HG02798 (cell line): ENCODE measurements around the gene SLC46A1.
"Not testable (repeated sequence)": the region's sequence is repeated elsewhere in the genome, so short reads cannot be mapped to it uniquely, and the experiment has no call there.

Experiments used
- ATAC-seq: cut with Tn5 transposase; IDR thresholded peaks from one replicate; pipeline ENCODE4 v1.9.1; 2021; ENCODE audit warnings: mild to moderate bottlenecking; ENCODE audit not compliant: unreplicated experiment, poor library complexity

The SLC46A1 gene

GRCh38 chr17:28405632-28406472, at the start of gene SLC46A1:
TSS of gene SLC46A1 (minus strand) at chr17:28406212. CDS start at chr17:28406114, 98 bp downstream.
- peak; percentile 76 for ATAC-seq

DNA sequence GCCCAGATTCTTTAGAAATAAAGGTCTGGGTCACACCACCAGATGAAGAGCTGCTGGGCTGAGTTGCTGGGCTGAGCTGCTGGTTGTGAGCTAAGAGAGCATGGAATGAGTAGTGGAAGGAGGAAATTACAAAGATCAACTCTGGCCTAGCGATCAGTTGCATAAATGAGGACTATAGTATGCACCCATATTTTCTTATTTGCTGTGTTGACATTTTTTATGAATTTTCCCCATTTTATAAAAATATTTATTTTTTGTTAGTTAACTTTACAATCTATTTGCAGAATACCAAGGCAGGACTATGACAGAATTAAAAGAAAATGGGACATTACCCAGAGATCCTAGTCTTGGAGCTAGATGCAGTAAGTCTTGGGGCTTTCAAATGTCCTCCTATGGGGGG, 43.8 kb upstream of the SLC46A1 start:
- no peak for ATAC-seq

GRCh38 chr17:28447396-28447760, 41.4 kb upstream of the SLC46A1 start:
- ATAC-seq, result no peak

GRCh38 chr17:28446716-28447395, 40.8 kb upstream of the SLC46A1 start:
- ATAC-seq, result no peak

GRCh38 chr17:28443901-28444638, 38.1 kb upstream of the SLC46A1 start:
- ATAC-seq, result no peak

- not testable (repeated sequence) for ATAC-seq
Observed at GRCh38 chr17:28434326-28434725, 28.3 kb upstream of the SLC46A1 start.

GRCh38 chr17:28433721-28434120, 27.7 kb upstream of the SLC46A1 start:
- no peak for ATAC-seq

DNA sequence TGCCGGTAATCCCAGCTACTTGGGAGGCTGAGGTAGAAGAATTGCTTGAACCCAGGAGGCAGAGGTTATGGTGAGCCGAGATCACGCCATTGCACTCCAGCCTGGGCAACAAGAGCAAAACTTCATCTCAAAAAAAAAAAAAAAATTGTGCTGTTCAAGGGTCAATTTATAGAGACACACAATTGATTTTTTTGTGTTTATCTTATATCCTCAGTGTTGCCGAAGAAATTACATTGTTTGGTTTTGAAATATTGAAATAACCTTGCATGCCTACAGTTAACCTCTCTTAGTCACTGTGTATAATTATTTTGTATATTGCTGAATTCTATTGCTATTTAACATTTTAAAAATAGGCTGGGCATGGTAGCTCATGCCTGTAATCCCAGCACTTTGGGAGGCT, 22.0 kb upstream of the SLC46A1 start:
- not testable (repeated sequence) for ATAC-seq

- ATAC-seq, result no peak
Observed at GRCh38 chr17:28427371-28427770, 21.4 kb upstream of the SLC46A1 start.

DNA sequence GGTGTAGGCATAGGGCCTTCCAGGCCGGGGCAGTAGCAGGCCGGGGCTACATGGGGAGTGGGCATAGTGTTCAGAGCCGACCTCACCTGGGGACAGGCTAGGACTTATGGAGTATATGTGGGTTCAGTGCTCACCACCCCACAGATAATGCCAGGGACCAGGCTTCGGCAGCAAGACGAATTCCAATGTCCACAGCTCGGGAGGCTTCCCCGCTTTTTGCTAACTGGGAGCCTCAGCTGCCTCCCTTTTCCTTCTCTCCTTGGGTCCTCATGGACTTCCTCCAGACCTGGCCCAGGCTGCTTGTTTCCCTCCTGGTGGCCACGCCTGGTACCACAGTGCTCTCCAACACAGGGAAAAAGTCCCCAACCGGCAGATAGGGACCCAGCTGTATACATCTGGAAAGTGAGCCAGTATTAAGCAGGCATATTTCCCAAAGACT, 20.1 kb upstream of the SLC46A1 start:
- no peak for ATAC-seq

DNA sequence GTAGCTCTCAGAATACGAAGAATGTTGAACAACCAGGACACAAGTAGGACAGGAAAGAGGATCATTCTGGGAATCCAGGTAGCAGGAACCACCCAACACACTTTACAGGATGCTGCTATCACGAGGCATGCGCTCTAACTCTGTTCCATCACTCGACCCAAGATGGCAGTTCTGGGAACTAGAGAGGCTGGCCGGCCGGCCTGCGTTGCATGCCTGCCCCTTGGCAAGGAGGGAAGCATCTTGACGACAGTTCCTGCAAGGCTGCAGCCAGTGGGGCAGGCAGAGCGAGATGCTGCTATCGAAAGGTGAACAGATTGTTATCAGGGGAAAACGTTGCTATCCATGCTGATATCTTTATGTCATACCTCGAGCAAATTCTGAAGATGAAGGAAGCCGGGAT, 19.2 kb upstream of the SLC46A1 start:
- no peak for ATAC-seq

DNA sequence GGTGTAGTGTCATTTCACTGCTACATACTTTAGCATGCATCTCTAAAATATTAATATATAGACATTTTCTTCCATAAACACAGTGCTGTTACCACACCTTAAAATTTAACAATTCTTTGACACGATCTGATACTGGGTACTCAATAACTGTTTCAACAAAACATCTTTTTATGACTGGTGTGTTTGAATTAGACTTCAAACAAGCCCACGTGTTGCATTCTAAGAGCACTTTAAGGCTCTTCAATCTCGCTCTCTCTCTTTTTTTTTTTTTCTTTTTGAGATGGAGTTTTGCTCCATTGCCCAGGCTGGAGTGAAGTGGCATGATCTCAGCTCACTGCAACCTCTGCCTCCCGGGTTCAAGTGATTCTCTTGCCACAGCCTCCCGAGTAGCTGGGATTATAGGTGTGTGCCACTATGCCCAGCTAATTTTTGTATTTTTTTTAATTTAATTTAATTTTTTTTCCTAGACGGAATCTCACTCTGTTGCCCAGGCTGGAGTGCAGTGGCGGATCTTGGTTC, 15.8 kb upstream of the SLC46A1 start:
- ATAC-seq, result no peak

- ATAC-seq, result peak; percentile 48
Observed at GRCh38 chr17:28416703-28417311, 10.8 kb upstream of the SLC46A1 start.

GRCh38 chr17:28415886-28416285, 9.9 kb upstream of the SLC46A1 start:
- no peak for ATAC-seq

DNA sequence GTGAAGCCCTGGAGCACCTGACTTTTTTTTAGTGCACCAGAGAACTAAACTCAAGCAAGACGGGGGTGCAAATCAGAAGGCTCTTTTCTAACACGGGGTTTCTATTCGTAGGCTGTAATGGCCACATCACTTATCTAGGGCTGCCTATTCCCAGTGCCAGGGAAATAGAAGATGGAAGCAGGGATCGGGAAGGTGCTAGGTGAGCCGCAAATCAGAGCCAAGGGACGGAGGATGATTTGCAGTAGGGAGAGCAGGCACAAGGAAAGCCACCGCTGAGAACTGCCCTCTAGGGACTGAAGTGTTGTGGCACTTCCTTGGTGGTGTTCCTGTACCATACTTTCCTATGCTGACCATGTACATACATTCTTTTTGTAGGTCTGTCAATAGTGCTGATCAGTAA, 7.8 kb upstream of the SLC46A1 start:
- no peak for ATAC-seq

GRCh38 chr17:28412099-28412498, 6.1 kb upstream of the SLC46A1 start:
- no peak for ATAC-seq

DNA sequence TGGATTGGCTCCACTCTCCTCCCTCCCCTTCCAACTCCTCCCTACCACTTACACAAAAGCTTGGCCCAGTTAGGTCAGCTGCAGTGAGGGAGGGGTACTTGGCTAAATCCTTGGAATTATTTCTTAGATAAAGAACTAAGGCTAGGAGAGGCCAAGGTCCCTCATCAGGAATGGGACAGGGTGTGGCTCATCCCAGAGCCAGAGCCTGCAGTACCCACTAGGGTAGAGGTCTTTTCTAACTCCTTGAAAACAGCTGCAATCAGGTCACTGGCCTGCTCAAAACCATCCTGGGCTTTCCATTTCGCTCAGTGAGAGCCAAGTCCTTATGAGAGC, 1.9 kb upstream of the SLC46A1 start:
- no peak for ATAC-seq

DNA sequence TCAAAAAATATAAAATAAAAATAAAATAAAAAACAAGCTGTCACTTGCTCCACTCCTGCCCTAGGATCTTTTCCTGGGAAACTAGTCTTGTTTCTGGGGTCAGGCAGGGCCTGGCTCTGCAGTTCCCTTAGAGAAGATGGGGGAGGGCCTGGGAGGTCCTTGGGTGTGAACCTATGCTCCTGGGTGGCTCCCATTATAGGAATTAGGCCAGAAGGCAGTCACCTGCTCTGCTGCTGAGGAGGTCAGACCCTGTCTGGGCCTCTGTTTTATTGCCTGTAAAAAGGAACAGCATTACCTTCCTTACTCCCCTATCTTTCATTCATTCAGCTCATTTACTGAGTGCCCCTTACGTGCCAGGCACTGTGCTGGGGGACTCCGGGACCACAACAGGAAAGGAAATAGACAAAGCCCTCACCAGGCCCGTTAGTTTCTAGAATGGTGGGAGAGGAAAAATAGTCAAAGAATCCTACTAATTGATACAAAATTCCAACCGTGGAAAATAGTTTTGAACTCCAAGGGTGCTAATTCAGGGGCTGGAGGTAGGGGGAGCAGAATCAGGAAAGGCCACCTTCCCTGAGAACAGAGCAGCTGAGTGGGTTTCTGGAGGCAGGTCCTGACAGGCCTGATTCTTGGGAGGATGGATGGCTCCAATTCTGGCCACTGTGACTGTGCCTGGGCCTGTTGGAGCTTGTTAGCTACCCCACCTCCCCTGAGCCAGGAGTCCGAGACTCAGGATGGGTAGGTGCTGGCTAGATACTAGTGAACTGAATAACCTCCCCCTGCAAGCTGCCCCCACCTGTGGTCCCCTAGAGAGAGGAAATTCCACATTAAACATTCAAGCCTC, 1.3 kb upstream of the SLC46A1 start:
- no peak for ATAC-seq

- peak; percentile 8 for ATAC-seq
Observed at GRCh38 chr17:28406473-28406814, 432 bp upstream of the SLC46A1 start.
